ENCODE data around the gene ORC6. TPM values are rescaled to one million over a fixed set of nuclear protein-coding genes. Genes with fewer than 3 reads are reported as not detected.

The ORC6 gene
- total and polyA plus RNA-seq, 2 donors from 2014 or later, result 0.94 to 1.5 TPM

DNA sequence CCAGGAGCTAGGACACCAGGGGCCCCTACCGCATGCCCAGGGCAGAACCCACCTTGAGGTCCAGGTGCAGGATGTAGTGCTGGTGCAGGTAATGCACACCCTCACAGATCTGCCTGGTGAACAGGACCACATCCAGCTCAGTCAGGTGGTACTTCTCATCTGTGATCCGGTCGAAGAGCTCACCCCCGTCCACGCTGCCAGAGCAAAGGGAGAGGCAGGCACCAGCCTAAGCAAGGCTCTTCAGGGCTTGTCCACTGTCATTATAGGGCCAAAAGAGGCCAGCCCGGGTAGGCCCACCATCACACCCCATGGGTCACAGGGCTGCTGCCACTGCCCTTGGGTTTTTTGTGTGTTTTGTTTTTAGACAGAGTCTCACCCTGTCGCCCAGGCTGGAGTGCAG is 37.7 kb downstream of the ORC6 start:
- Histone ChIP-seq H3K9me3 (ENCODE audit: control insufficient read depth in 2 of 3, insufficient read depth in 1 of 3, low read length in 3 of 3) (no peaks in the 10 kb centered on the region), H3K4me1 (ENCODE audit: control insufficient read depth in 2 of 3, insufficient read depth in 2 of 3, low read depth in 1 of 3, low read length in 3 of 3) (no peaks in the 10 kb centered on the region), H3K36me3 (ENCODE audit: control insufficient read depth in 2 of 3, insufficient read depth in 3 of 3, low read length in 3 of 3) (no peaks in the 10 kb centered on the region), H3K27me3 (ENCODE audit: control insufficient read depth, insufficient read depth, low read length) (no peaks in the 10 kb centered on the region), H3K4me3 (ENCODE audit: low read length in 3 of 3) (no peak overlapping the region), H3K9ac (ENCODE audit: low read length in 3 of 3) (no peak overlapping the region), H3K27ac (ENCODE audit: low read depth in 2 of 2, low read length in 2 of 2) (no peak overlapping the region)
- TF ChIP-seq, protein P1, sequence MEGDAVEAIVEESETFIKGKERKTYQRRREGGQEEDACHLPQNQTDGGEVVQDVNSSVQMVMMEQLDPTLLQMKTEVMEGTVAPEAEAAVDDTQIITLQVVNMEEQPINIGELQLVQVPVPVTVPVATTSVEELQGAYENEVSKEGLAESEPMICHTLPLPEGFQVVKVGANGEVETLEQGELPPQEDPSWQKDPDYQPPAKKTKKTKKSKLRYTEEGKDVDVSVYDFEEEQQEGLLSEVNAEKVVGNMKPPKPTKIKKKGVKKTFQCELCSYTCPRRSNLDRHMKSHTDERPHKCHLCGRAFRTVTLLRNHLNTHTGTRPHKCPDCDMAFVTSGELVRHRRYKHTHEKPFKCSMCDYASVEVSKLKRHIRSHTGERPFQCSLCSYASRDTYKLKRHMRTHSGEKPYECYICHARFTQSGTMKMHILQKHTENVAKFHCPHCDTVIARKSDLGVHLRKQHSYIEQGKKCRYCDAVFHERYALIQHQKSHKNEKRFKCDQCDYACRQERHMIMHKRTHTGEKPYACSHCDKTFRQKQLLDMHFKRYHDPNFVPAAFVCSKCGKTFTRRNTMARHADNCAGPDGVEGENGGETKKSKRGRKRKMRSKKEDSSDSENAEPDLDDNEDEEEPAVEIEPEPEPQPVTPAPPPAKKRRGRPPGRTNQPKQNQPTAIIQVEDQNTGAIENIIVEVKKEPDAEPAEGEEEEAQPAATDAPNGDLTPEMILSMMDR (IDR thresholded peaks at IDR 0.05; ENCODE audit: borderline replicate concordance, extremely low read depth, insufficient read depth), result no peak
- DNase-seq, result peak in 1 of 5 donors; percentile 27
- no peak for FAIRE-seq
- intact Hi-C loops (cut with DNase I), result no loop called here

DNA sequence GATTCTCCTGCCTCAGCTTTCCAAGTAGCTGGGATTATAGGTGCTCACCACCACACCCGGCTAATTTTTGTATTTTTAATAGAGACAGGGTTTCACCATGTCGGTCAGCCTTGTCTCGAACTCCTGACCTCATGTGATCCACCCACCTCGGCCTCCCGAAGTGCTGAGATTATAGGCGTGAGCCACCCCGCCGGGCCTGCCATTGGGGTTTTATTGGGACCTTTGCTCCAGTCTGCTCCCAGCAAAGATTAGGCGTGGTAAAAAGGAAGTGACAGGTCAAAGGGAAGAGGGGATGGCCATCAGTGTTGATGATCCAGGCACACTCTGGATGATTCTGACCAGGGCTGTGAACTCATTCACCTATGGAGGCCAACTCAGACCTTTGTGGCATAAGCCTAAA is 38.2 kb downstream of the ORC6 start:
- Histone ChIP-seq H3K27ac (ENCODE audit: low read depth in 2 of 2, low read length in 2 of 2) (no peak overlapping the region), H3K9ac (ENCODE audit: low read length in 3 of 3) (no peak overlapping the region), H3K4me1 (ENCODE audit: control insufficient read depth in 2 of 3, insufficient read depth in 2 of 3, low read depth in 1 of 3, low read length in 3 of 3) (no peaks in the 10 kb centered on the region), H3K27me3 (ENCODE audit: control insufficient read depth, insufficient read depth, low read length) (no peaks in the 10 kb centered on the region), H3K4me3 (ENCODE audit: low read length in 3 of 3) (no peak overlapping the region), H3K36me3 (ENCODE audit: control insufficient read depth in 2 of 3, insufficient read depth in 3 of 3, low read length in 3 of 3) (no peaks in the 10 kb centered on the region), H3K9me3 (ENCODE audit: control insufficient read depth in 2 of 3, insufficient read depth in 1 of 3, low read length in 3 of 3) (no peaks in the 10 kb centered on the region)
- intact Hi-C loops (cut with DNase I), result no loop called here
- DNase-seq (peak in 1 of 5 donors; percentile 13), FAIRE-seq (no peak)
- TF ChIP-seq, protein P1 (IDR thresholded peaks at IDR 0.05; ENCODE audit: borderline replicate concordance, extremely low read depth, insufficient read depth), result no peak

DNA sequence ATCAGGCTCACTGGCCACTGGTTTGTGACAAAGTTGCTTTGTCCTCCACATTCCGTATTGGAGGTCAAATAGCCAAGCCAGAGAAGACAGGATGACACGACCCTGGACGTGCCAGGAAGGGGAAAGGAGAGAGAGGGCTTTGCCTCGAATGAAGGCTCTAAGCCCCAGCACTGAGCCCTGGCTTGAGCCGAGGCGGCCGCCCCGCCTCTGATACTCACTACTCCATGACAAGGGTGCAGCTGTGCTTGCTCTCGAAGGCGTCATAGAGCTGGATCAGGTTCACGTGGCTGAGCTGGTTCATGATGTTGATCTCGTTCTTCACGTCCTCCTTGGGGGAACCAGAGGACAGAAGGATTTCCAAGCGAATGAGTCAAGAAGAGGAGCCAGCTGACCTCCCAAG is 39.3 kb downstream of the ORC6 start:
- H3K9me3 ChIP-seq (ENCODE audit: control insufficient read depth in 2 of 3, insufficient read depth in 1 of 3, low read length in 3 of 3), result no peaks in the 10 kb centered on the region
- H3K4me3 ChIP-seq (ENCODE audit: low read length in 3 of 3), result no peak overlapping the region
- no peaks in the 10 kb centered on the region for H3K27me3 ChIP-seq (ENCODE audit: control insufficient read depth, insufficient read depth, low read length)
- H3K9ac ChIP-seq (ENCODE audit: low read length in 3 of 3), result no peak overlapping the region
- H3K36me3 ChIP-seq (ENCODE audit: control insufficient read depth in 2 of 3, insufficient read depth in 3 of 3, low read length in 3 of 3), result no peaks in the 10 kb centered on the region
- H3K27ac ChIP-seq (ENCODE audit: low read depth in 2 of 2, low read length in 2 of 2), result no peak overlapping the region
- H3K4me1 ChIP-seq (ENCODE audit: control insufficient read depth in 2 of 3, insufficient read depth in 2 of 3, low read depth in 1 of 3, low read length in 3 of 3), result no peaks in the 10 kb centered on the region
- FAIRE-seq (no peak), DNase-seq (peak in 1 of 5 donors; percentile 43)
- TF ChIP-seq, protein P1 (IDR thresholded peaks at IDR 0.05; ENCODE audit: borderline replicate concordance, extremely low read depth, insufficient read depth), result no peak
- intact Hi-C loops (cut with DNase I), result no loop called here

DNA sequence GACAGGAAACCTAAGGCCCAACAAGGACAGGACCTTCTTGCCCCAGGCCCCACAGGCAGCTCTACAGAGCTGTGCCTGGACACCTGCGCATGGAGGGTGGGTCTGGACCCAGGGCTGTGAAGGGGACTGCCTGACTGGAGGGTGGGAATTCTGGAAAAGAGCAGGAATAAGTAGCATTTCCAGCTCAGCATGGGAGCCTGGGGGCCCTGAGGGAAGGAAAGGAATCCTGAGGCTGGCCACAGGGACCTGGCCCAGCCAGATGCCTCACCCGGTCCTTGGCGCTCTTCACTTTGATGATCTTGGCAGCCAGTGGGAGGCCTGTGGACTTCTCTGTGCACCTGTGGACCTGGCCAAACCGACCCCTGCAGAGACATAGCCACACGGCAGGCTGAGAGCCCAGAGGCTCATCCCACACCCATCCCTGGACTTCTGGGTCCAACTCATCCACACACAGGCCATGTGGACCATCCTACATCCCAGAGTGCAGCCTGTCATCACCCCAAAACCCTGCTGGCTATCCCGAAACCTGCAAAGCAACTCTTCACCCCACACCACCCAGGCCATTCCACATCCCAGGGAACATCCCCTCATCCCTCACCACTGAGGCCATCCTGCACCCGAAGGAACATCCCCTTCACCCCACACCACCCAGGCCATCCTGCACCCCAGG is 40.0 kb downstream of the ORC6 start:
- no peak overlapping the region for H3K27ac ChIP-seq (ENCODE audit: low read depth in 2 of 2, low read length in 2 of 2)
- H3K27me3 ChIP-seq (ENCODE audit: control insufficient read depth, insufficient read depth, low read length), result no peaks in the 10 kb centered on the region
- TF ChIP-seq, protein P1 (IDR thresholded peaks at IDR 0.05; ENCODE audit: borderline replicate concordance, extremely low read depth, insufficient read depth), result no peak
- no peaks in the 10 kb centered on the region for H3K9me3 ChIP-seq (ENCODE audit: control insufficient read depth in 2 of 3, insufficient read depth in 1 of 3, low read length in 3 of 3)
- no peaks in the 10 kb centered on the region for H3K4me1 ChIP-seq (ENCODE audit: control insufficient read depth in 2 of 3, insufficient read depth in 2 of 3, low read depth in 1 of 3, low read length in 3 of 3)
- intact Hi-C loops (cut with DNase I), result no loop called here
- H3K36me3 ChIP-seq (ENCODE audit: control insufficient read depth in 2 of 3, insufficient read depth in 3 of 3, low read length in 3 of 3), result no peaks in the 10 kb centered on the region
- FAIRE-seq (no peak), DNase-seq (peak in 1 of 5 donors; percentile 32)
- H3K4me3 ChIP-seq (ENCODE audit: low read length in 3 of 3), result no peak overlapping the region
- H3K9ac ChIP-seq (ENCODE audit: low read length in 3 of 3), result no peak overlapping the region
